HG03039 (cell line): Measurements from ENCODE around the gene SLC39A12.

Source experiments
- ATAC-seq: cut with Tn5 transposase; IDR thresholded peaks from one replicate; pipeline ENCODE4 v1.9.1; 2021; ENCODE audit warnings: mild to moderate bottlenecking, moderate library complexity; ENCODE audit not compliant: unreplicated experiment

The SLC39A12 gene

GRCh38 chr10:18043148-18044006, 91.7 kb downstream of the SLC39A12 start:
- ATAC-seq: no peak

GRCh38 chr10:18044976-18045720, 93.4 kb downstream of the SLC39A12 start:
- ATAC-seq: no peak

- no peak for ATAC-seq
Measured at GRCh38 chr10:18056583-18056982, 104.9 kb downstream of the SLC39A12 start.

GRCh38 chr10:18059826-18060559, 108.3 kb downstream of the SLC39A12 start:
- ATAC-seq: no peak

GRCh38 chr10:18066947-18067346, 115.2 kb downstream of the SLC39A12 start:
- no peak for ATAC-seq

- no peak for ATAC-seq
Measured at GRCh38 chr10:18068401-18068800, 116.7 kb downstream of the SLC39A12 start.

GRCh38 chr10:18071591-18071990, 119.9 kb downstream of the SLC39A12 start:
- ATAC-seq: no peak

GRCh38 chr10:18073314-18073713, 121.6 kb downstream of the SLC39A12 start:
- no peak for ATAC-seq

GRCh38 chr10:18075881-18076280, 124.2 kb downstream of the SLC39A12 start:
- no peak for ATAC-seq

- ATAC-seq: no peak
Measured at GRCh38 chr10:18079665-18080295, 128.1 kb downstream of the SLC39A12 start.

GRCh38 chr10:18082381-18082780, 130.7 kb downstream of the SLC39A12 start:
- no peak for ATAC-seq

- no peak for ATAC-seq
Measured at GRCh38 chr10:18085855-18086254, 134.1 kb downstream of the SLC39A12 start.

- no peak for ATAC-seq
Measured at GRCh38 chr10:18086746-18087145, 135.0 kb downstream of the SLC39A12 start.

- ATAC-seq: no peak
Measured at GRCh38 chr10:18087355-18087754, 135.6 kb downstream of the SLC39A12 start.
